RWPE1 (cell line): Measurements from ENCODE around the gene CD86.

Source experiments
- CTCF ChIA-PET: fragments of 350-600 bp; sonication (Branson Sonifier 250); formaldehyde crosslinking; extraction: SDS; loops from one replicate; lab custom pipeline; 2021; lab: Yijun Ruan, JAX
- POLR2A ChIA-PET: fragments of 400-600 bp; formaldehyde crosslinking; extraction: SDS; loops from one replicate; lab custom pipeline; 2020; ENCODE audit warnings: antibody characterized with exemption; ENCODE audit not compliant: low non-redundant PET; lab: Yijun Ruan, JAX
- DNase-seq: peaks from one replicate; pipeline ENCODE4 v3.0.0; 2012; ENCODE audit warnings: low spot score
- H3K27ac ChIP-seq: fragments of 450-650 bp; 2 replicates; pipeline ENCODE4 v1.5.1; 2017
- CTCF ChIP-seq: fragments of 450-650 bp; conservative IDR thresholded peaks from 2 replicates; pipeline ENCODE4 v1.5.1; 2017; ENCODE audit warnings: low read depth, mild to moderate bottlenecking

CD86 gene

GRCh38 chr3:122013448-122013925 is 41.7 kb upstream of the CD86 start:
- TF ChIP-seq CTCF = no peak
- CTCF ChIA-PET = no interaction called here
- H3K27ac ChIP-seq = no peak overlapping the region
- DNase-seq = no peak
- POLR2A ChIA-PET = no interaction called here

GRCh38 chr3:122014741-122015140 is 40.4 kb upstream of the CD86 start:
- TF ChIP-seq CTCF = no peak
- ChIA-PET CTCF (no interaction called here), POLR2A (no interaction called here)
- no peak overlapping the region for H3K27ac ChIP-seq
- DNase-seq = no peak

- ChIA-PET CTCF (interaction anchor here (0.6 kb wide), 1 partner anchor 1846 kb away, joined by 5 read pairs; no protein-coding TSS in a partner anchor), POLR2A (interaction anchor here (0.5 kb wide), 1 partner anchor 542 kb away, joined by 7 read pairs; no protein-coding TSS in a partner anchor)
- no peak overlapping the region for H3K27ac ChIP-seq
- no peak for TF ChIP-seq CTCF
- DNase-seq = no peak
Measured at GRCh38 chr3:122019493-122019892, 35.7 kb upstream of the CD86 start.

- no peak overlapping the region for H3K27ac ChIP-seq
- ChIA-PET CTCF (interaction anchor here (1.2 kb wide), 1 partner anchor 26 kb away, joined by 4 read pairs; no protein-coding TSS in a partner anchor), POLR2A (no interaction called here)
- TF ChIP-seq CTCF = no peak
- no peak for DNase-seq
Measured at GRCh38 chr3:122021037-122021436, 34.1 kb upstream of the CD86 start.

- DNase-seq = peak; percentile 63
- H3K27ac ChIP-seq = no peak within 1 kb of the TSS
- ChIA-PET CTCF (interaction anchor here (0.7 kb wide), 1 partner anchor 62 kb away, joined by 3 read pairs; no protein-coding TSS in a partner anchor), POLR2A (no interaction called here)
- no peak for TF ChIP-seq CTCF
Measured at GRCh38 chr3:122021811-122022401, 33.3 kb upstream of the CD86 start, which contains the start of gene ILDR1. Gene ILDR1 (minus strand): TSS chr3:122022247. CDS start chr3:122022077, 170 bp downstream.

GRCh38 chr3:122023335-122023910 is 31.7 kb upstream of the CD86 start:
- no peak overlapping the region for H3K27ac ChIP-seq
- TF ChIP-seq CTCF = no peak
- POLR2A ChIA-PET = no interaction called here
- CTCF ChIA-PET = no interaction called here
- DNase-seq = no peak
